Measurements from ENCODE around the gene FOXP1.

DNA sequence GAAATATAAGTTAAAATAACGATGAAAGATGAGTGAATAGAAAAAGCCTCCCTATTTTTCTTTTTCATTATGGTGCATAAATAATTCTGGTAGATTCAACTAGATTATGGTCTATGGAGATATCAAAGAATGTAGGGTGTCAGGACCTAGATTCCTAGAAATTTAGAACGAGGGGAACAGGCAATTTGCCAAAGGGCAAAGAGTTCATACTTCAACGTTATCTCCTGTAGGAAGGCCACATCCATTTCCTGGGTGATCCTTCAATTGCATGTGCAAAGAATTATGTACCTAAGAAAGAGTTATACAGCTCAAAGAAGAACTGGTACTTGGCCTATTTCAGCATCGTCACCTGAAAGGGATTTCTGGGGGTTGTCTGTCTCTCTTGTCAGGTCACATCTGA, 351.8 kb downstream of the FOXP1 start:
- TF ChIP-seq POLR2A (IDR thresholded peaks at IDR 0.05; ENCODE audit: low read depth, low read length) = no peak
- no peak for TF ChIP-seq TAF1 (IDR thresholded peaks at IDR 0.05; ENCODE audit: borderline replicate concordance, low read depth, low read length)

Data from GM12892 (cell line).